ACC112 (cell line): ENCODE measurements around the gene OGFOD3.

Experiments used
- H2AFZ ChIP-seq: fragments of 200-600 bp; sonication (generic); one replicate; pipeline ENCODE4 v1.6.0; 2017; ENCODE audit warnings: antibody characterized with exemption, low read length; ENCODE audit not compliant: unreplicated experiment
- H3K27ac ChIP-seq: fragments of 200-600 bp; sonication (generic); 2 replicates; pipeline ENCODE4 v1.5.1; 2014; ENCODE audit warnings: low read depth, mild to moderate bottlenecking, antibody characterized with exemption, low read length, moderate library complexity
- H3K27me3 ChIP-seq: fragments of 200-600 bp; sonication (generic); 2 replicates; pipeline ENCODE4 v1.6.1; 2014; ENCODE audit warnings: mild to moderate bottlenecking, antibody characterized with exemption, low read length, moderate library complexity, mixed read lengths; ENCODE audit not compliant: insufficient read depth
- H3K36me3 ChIP-seq: fragments of 200-600 bp; sonication (generic); 2 replicates; pipeline ENCODE4 v1.6.1; 2016; ENCODE audit warnings: mild to moderate bottlenecking, antibody characterized with exemption, low read length, moderate library complexity, mixed read lengths; ENCODE audit not compliant: insufficient read depth
- H3K4me1 ChIP-seq: fragments of 200-600 bp; sonication (generic); one replicate; pipeline ENCODE4 v1.6.1; 2016; ENCODE audit warnings: low read length, mixed read lengths; ENCODE audit not compliant: insufficient read depth, unreplicated experiment, control insufficient read depth
- H3K4me3 ChIP-seq: fragments of 200-600 bp; sonication (generic); 2 replicates; pipeline ENCODE4 v1.5.1; 2014; ENCODE audit warnings: mild to moderate bottlenecking, low read depth, low read length
- H3K79me2 ChIP-seq: fragments of 200-600 bp; sonication (generic); one replicate; pipeline ENCODE4 v1.6.0; 2016; ENCODE audit warnings: low read length; ENCODE audit not compliant: control insufficient read depth, unreplicated experiment, insufficient read depth

OGFOD3 gene

DNA sequence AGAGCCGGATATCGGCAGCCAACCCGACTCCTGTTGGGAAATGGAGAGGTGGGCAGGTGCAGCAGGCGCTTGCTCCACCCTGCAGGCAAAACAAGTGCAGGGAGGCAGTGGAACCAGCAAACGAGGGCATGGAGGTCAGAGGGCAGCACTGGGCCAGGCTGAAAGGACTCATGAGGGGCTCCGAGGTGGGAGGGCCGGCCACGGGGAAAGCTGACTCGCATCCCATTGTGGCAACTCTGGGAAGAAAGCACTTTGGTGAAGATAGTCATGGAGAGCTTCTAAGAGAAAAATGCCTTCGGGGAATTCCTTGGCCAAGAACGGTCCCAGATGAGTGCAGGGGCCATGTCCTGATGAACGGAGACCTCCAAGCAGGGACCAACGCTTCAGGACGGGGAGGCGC is 27.7 kb upstream of the OGFOD3 start:
- peaks cover under 1% of the 10 kb centered on the region for H3K4me1 ChIP-seq
- no peak overlapping the region for H3K27ac ChIP-seq
- H3K79me2 ChIP-seq: peaks cover 18% of the 10 kb centered on the region
- H3K4me3 ChIP-seq: no peak overlapping the region
- H3K36me3 ChIP-seq: no peaks in the 10 kb centered on the region
- no peaks in the 10 kb centered on the region for H3K27me3 ChIP-seq
- no peak overlapping the region for H2AFZ ChIP-seq

- H3K27ac ChIP-seq: no peak overlapping the region
- H3K79me2 ChIP-seq: peaks cover 18% of the 10 kb centered on the region
- no peaks in the 10 kb centered on the region for H3K4me1 ChIP-seq
These were observed 27.2 kb upstream of the OGFOD3 start for GRCh38 chr17:82445542-82445941.

GRCh38 chr17:82444941-82445521 is 26.6 kb upstream of the OGFOD3 start:
- peaks cover 16% of the 10 kb centered on the region for H3K79me2 ChIP-seq
- H3K4me3 ChIP-seq: no peak overlapping the region
- H3K36me3 ChIP-seq: no peaks in the 10 kb centered on the region
- H2AFZ ChIP-seq: no peak overlapping the region
- H3K4me1 ChIP-seq: no peaks in the 10 kb centered on the region
- H3K27me3 ChIP-seq: no peaks in the 10 kb centered on the region
- no peak overlapping the region for H3K27ac ChIP-seq

More at GRCh38 chr17:82445542-82445941, 27.2 kb upstream of the OGFOD3 start:
- H3K4me3 ChIP-seq: no peak overlapping the region
- H3K27me3 ChIP-seq: no peaks in the 10 kb centered on the region
- no peaks in the 10 kb centered on the region for H3K36me3 ChIP-seq
- no peak overlapping the region for H2AFZ ChIP-seq

DNA sequence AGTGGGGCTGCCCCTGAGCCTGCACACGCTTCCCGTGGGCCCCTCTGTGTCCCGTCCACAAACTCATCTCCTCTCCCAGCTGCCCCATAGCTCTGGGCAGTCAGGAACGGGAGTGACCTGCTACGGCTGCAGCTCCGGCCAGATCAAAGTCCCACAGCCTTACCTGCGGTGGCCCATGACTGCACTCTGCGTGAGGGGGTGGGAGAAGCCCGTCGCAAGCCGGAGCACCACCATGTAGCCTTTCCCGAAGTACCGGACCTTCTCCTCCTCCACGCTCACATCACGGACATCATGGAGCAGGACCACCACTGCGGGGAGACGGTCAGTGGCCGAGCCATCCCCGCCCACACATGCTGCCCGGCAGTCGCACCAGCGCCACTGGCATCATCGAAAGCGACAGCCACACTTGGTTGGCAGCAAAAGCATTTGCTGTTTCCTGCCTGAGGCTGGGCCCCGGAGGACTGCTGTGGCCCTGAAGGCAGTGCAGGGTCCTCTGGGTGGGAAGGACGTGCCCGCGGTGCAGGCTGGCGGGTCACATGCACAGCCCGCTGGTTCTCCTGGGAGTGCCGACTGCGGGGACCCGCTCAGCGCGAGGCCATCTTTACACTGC is 26.0 kb upstream of the OGFOD3 start:
- Histone ChIP-seq H3K79me2 (peaks cover 9% of the 10 kb centered on the region), H3K36me3 (no peaks in the 10 kb centered on the region), H2AFZ (no peak overlapping the region), H3K4me3 (no peak overlapping the region), H3K27ac (no peak overlapping the region), H3K27me3 (no peaks in the 10 kb centered on the region), H3K4me1 (no peaks in the 10 kb centered on the region)

GRCh38 chr17:82443465-82444283 is 25.3 kb upstream of the OGFOD3 start:
- H2AFZ ChIP-seq: no peak overlapping the region
- no peaks in the 10 kb centered on the region for H3K36me3 ChIP-seq
- H3K4me3 ChIP-seq: no peak overlapping the region

GRCh38 chr17:82442643-82443464 is 24.5 kb upstream of the OGFOD3 start:
- no peaks in the 10 kb centered on the region for H3K36me3 ChIP-seq
- H3K4me1 ChIP-seq: no peaks in the 10 kb centered on the region
- H3K79me2 ChIP-seq: peaks cover 2% of the 10 kb centered on the region
- H3K27me3 ChIP-seq: no peaks in the 10 kb centered on the region
- no peak overlapping the region for H3K4me3 ChIP-seq
- no peak overlapping the region for H3K27ac ChIP-seq
- no peak overlapping the region for H2AFZ ChIP-seq

More at GRCh38 chr17:82443465-82444283, 25.3 kb upstream of the OGFOD3 start:
- Histone ChIP-seq H3K4me1 (no peaks in the 10 kb centered on the region), H3K27me3 (no peaks in the 10 kb centered on the region), H3K27ac (no peak overlapping the region), H3K79me2 (peaks cover 2% of the 10 kb centered on the region)

DNA sequence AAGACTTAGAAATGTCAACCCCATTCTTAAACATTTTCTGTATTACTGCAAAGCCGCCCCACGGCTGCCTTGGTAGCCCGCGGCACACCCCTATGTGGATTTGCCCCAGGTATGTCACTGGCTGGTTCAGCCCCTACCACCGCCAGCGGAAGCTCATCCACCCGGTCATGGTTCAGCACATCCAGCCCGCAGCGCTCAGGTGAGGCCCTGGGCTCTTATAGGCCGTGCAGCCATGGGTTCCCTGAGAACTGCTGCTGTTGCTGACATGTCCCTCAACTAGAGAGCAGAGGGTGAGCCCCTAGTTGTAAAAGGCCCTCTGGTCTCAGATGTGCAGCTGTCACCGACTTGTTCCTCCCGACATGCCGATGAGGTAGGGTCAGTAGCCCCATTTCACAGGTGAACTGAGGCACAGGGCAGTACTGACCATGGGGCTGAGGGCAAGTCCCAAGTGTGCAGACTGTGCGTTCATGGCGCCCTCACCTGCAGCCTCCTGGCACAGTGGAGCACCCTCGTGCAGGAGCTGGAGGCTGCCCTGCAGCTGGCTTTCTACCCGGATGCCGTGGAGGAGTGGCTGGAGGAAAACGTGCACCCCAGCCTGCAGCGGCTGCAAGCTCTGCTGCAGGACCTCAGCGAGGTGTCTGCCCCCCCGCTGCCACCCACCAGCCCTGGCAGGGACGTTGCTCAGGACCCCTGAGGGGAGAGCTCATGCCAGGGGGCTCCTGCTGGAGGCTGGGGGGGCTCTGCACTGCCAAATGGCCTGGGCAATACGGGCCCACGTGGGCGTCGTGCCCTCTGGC is 23.5 kb upstream of the OGFOD3 start:
- Histone ChIP-seq H3K4me3 (no peak overlapping the region), H3K27me3 (no peaks in the 10 kb centered on the region), H3K36me3 (no peaks in the 10 kb centered on the region), H2AFZ (no peak overlapping the region), H3K27ac (no peak overlapping the region), H3K79me2 (no peaks in the 10 kb centered on the region), H3K4me1 (no peaks in the 10 kb centered on the region)

- no peak overlapping the region for H3K27ac ChIP-seq
- no peaks in the 10 kb centered on the region for H3K4me1 ChIP-seq
- no peaks in the 10 kb centered on the region for H3K36me3 ChIP-seq
- H3K4me3 ChIP-seq: no peak overlapping the region
- no peaks in the 10 kb centered on the region for H3K79me2 ChIP-seq
- no peaks in the 10 kb centered on the region for H3K27me3 ChIP-seq
- H2AFZ ChIP-seq: no peak overlapping the region
These were observed 22.7 kb upstream of the OGFOD3 start for GRCh38 chr17:82440991-82441627.

DNA sequence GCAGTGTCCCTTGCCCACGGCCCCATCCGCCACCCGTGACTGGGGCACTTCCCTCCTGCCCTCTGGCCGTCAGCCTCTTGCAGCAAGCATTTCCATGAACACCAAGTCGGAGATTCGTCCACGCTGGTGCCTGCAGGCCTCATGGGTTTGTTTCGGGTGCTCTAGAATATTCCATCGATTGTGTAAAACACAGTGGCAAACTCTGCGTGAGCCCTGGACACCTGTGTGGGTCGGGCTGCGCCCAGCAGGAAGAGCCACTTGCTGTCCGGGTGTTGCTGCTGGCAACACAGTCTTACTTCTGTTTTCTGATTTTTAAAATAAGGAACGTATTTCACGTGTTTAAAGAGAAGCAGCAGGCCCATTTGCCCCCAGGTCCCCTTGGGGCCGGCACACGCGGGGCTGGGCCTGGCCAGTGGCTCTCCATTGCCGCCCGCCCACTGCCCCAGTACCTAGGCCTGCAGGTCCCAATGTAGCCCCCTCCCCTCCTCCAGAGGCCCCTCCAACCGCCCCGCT is 22.1 kb upstream of the OGFOD3 start:
- no peak overlapping the region for H2AFZ ChIP-seq
- no peaks in the 10 kb centered on the region for H3K27me3 ChIP-seq
- H3K4me3 ChIP-seq: no peak overlapping the region
- H3K79me2 ChIP-seq: no peaks in the 10 kb centered on the region
- H3K27ac ChIP-seq: no peak overlapping the region
- H3K36me3 ChIP-seq: no peaks in the 10 kb centered on the region
- no peaks in the 10 kb centered on the region for H3K4me1 ChIP-seq
